IMR-90 (cell line): ENCODE results near the gene AHDC1.

Experiments
- CEBPB ChIP-seq: IDR thresholded peaks from 2 replicates; pipeline ENCODE4 v1.6.1; 2012; ENCODE audit warnings: low read depth, low read length, improper control_type of control experiment
- CTCF ChIP-seq: conservative IDR thresholded peaks from 2 replicates; pipeline ENCODE4 v1.5.1; 2012; ENCODE audit warnings: mild to moderate bottlenecking, low read depth, low read length, improper control_type of control experiment
- POLR2A ChIP-seq: IDR thresholded peaks from 2 replicates; pipeline ENCODE4 v1.6.1; 2012; ENCODE audit warnings: mild to moderate bottlenecking, low read depth, low read length
- RAD21 ChIP-seq: IDR thresholded peaks from 2 replicates; pipeline ENCODE4 v1.6.1; 2012; ENCODE audit warnings: low read length, improper control_type of control experiment
- RCOR1 ChIP-seq: IDR thresholded peaks from 2 replicates; pipeline ENCODE4 v1.6.1; 2012; ENCODE audit warnings: mild to moderate bottlenecking, low read length, improper control_type of control experiment; ENCODE audit not compliant: insufficient replicate concordance
- SMC3 ChIP-seq: fragments of 150-350 bp; IDR thresholded peaks from 2 replicates; pipeline ENCODE4 v1.6.1; 2016; ENCODE audit warnings: low read depth, mild to moderate bottlenecking, antibody characterized with exemption, low read length, moderate library complexity

- TF ChIP-seq RAD21 (no peak), CTCF (no peak), CEBPB (no peak), POLR2A (no peak), RCOR1 (no peak), SMC3 (no peak)
Observed at GRCh38 chr1:27572019-27572678, 31.8 kb downstream of the AHDC1 start.
